ENCODE results near the gene LTBP3.

GRCh38 chr11:65577756-65578109 is 19.6 kb upstream of the LTBP3 start:
- TF ChIP-seq, protein P1, sequence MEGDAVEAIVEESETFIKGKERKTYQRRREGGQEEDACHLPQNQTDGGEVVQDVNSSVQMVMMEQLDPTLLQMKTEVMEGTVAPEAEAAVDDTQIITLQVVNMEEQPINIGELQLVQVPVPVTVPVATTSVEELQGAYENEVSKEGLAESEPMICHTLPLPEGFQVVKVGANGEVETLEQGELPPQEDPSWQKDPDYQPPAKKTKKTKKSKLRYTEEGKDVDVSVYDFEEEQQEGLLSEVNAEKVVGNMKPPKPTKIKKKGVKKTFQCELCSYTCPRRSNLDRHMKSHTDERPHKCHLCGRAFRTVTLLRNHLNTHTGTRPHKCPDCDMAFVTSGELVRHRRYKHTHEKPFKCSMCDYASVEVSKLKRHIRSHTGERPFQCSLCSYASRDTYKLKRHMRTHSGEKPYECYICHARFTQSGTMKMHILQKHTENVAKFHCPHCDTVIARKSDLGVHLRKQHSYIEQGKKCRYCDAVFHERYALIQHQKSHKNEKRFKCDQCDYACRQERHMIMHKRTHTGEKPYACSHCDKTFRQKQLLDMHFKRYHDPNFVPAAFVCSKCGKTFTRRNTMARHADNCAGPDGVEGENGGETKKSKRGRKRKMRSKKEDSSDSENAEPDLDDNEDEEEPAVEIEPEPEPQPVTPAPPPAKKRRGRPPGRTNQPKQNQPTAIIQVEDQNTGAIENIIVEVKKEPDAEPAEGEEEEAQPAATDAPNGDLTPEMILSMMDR (IDR thresholded peaks at IDR 0.05; ENCODE audit: low read depth, low read length, missing input control), result no peak
- TF ChIP-seq, protein P2, sequence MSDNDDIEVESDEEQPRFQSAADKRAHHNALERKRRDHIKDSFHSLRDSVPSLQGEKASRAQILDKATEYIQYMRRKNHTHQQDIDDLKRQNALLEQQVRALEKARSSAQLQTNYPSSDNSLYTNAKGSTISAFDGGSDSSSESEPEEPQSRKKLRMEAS (IDR thresholded peaks at IDR 0.05), result no peak
- TF ChIP-seq RAD21 (IDR thresholded peaks at IDR 0.05) (no peak), YY1 (IDR thresholded peaks at IDR 0.05) (no peak), HNF4G (IDR thresholded peaks at IDR 0.05) (no peak), EGR1 (IDR thresholded peaks at IDR 0.05; ENCODE audit: low read depth in 2 of 2) (no peak), SP1 (IDR thresholded peaks at IDR 0.05) (no peak)
- TF ChIP-seq, protein P3, sequence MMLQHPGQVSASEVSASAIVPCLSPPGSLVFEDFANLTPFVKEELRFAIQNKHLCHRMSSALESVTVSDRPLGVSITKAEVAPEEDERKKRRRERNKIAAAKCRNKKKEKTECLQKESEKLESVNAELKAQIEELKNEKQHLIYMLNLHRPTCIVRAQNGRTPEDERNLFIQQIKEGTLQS (IDR thresholded peaks at IDR 0.05), result no peak

Measured in liver (tissue), 3 donors.